Central memory CD8-positive, alpha-beta T cell (primary cell): ENCODE measurements around the gene RAD54L2.
"Not testable (repeated sequence)": the region's sequence is repeated elsewhere in the genome, so short reads cannot be mapped to it uniquely, and the experiment has no call there.

Experiments
- ATAC-seq: fragments of 150-1000 bp; cut with Tn5 transposase; replicated peaks from 2 replicates; pipeline ENCODE4 v1.10.0; 2022; ENCODE audit warnings: mild to moderate bottlenecking, moderate FRiP score, moderate number of reproducible peaks; ENCODE audit not compliant: poor library complexity, severe bottlenecking; ENCODE audit errors: extremely low read depth
- DNase-seq, 2 donors: peaks; one replicate each; pipeline ENCODE4 v3.0.0; 2021; ENCODE audit warnings: low spot score in 2 of 2
- H3K27ac Mint-ChIP-seq: one replicate; pipeline ENCODE4 v1.8.0; 2022; ENCODE audit warnings: low read depth, mild to moderate bottlenecking, moderate library complexity, mixed read lengths
- H3K27me3 Mint-ChIP-seq: one replicate; pipeline ENCODE4 v1.8.0; 2022; ENCODE audit warnings: mixed read lengths
- H3K36me3 Mint-ChIP-seq: one replicate; pipeline ENCODE4 v1.8.0; 2022; ENCODE audit warnings: mild to moderate bottlenecking, moderate library complexity, mixed read lengths; ENCODE audit not compliant: insufficient read depth
- H3K4me1 Mint-ChIP-seq: one replicate; pipeline ENCODE4 v1.8.0; 2022; ENCODE audit warnings: mixed read lengths
- H3K4me3 Mint-ChIP-seq: one replicate; pipeline ENCODE4 v1.8.0; 2022; ENCODE audit warnings: mild to moderate bottlenecking, moderate library complexity, mixed read lengths
- H3K9me3 Mint-ChIP-seq: one replicate; pipeline ENCODE4 v1.8.0; 2022; ENCODE audit warnings: mixed read lengths

RAD54L2 gene

GRCh38 chr3:51520906-51521730 is 17.4 kb upstream of the RAD54L2 start:
- not testable (repeated sequence) for H3K27me3 Mint-ChIP-seq, H3K9me3 Mint-ChIP-seq, H3K4me1 Mint-ChIP-seq, DNase-seq, H3K27ac Mint-ChIP-seq, H3K36me3 Mint-ChIP-seq, ATAC-seq, H3K4me3 Mint-ChIP-seq

GRCh38 chr3:51522273-51522962 is 16.1 kb upstream of the RAD54L2 start:
- no peaks in the 10 kb centered on the region for H3K4me1 Mint-ChIP-seq
- no peak for ATAC-seq
- H3K27ac Mint-ChIP-seq: no peak overlapping the region
- no peak for DNase-seq
- no peaks in the 10 kb centered on the region for H3K9me3 Mint-ChIP-seq
- H3K27me3 Mint-ChIP-seq: no peaks in the 10 kb centered on the region
- no peak overlapping the region for H3K4me3 Mint-ChIP-seq
- H3K36me3 Mint-ChIP-seq: no peaks in the 10 kb centered on the region

GRCh38 chr3:51524874-51525273 is 13.6 kb upstream of the RAD54L2 start:
- H3K36me3 Mint-ChIP-seq, DNase-seq, H3K9me3 Mint-ChIP-seq, H3K4me1 Mint-ChIP-seq, H3K4me3 Mint-ChIP-seq, H3K27ac Mint-ChIP-seq, H3K27me3 Mint-ChIP-seq, ATAC-seq: not testable (repeated sequence)

GRCh38 chr3:51530485-51530884 is 8.0 kb upstream of the RAD54L2 start:
- H3K27ac Mint-ChIP-seq: no peak overlapping the region
- H3K4me1 Mint-ChIP-seq: no peaks in the 10 kb centered on the region
- no peak for ATAC-seq
- H3K9me3 Mint-ChIP-seq: no peaks in the 10 kb centered on the region
- H3K4me3 Mint-ChIP-seq: no peak overlapping the region
- H3K36me3 Mint-ChIP-seq: peaks cover 5% of the 10 kb centered on the region
- H3K27me3 Mint-ChIP-seq: peaks cover 23% of the 10 kb centered on the region
- DNase-seq: no peak

GRCh38 chr3:51535146-51536019 is 3.1 kb upstream of the RAD54L2 start:
- Mint-ChIP-seq H3K4me3 (no peak overlapping the region), H3K4me1 (peaks cover 24% of the 10 kb centered on the region), H3K27me3 (peaks cover 17% of the 10 kb centered on the region), H3K36me3 (peaks cover 12% of the 10 kb centered on the region), H3K9me3 (no peaks in the 10 kb centered on the region), H3K27ac (no peak overlapping the region)
- DNase-seq (no peak), ATAC-seq (no peak)

GRCh38 chr3:51537631-51538030 is 888 bp upstream of the RAD54L2 start:
- Mint-ChIP-seq H3K4me1 (peaks cover 30% of the 10 kb centered on the region), H3K27ac (peak overlapping the region; percentile 32), H3K4me3 (peak overlapping the region; percentile 75), H3K36me3 (peaks cover 12% of the 10 kb centered on the region)
- not testable (repeated sequence) for ATAC-seq, H3K27me3 Mint-ChIP-seq, H3K9me3 Mint-ChIP-seq, DNase-seq

GRCh38 chr3:51538115-51538458 is 432 bp upstream of the RAD54L2 start:
- H3K36me3 Mint-ChIP-seq: peaks cover 13% of the 10 kb centered on the region
- peak overlapping the region; percentile 75 for H3K4me3 Mint-ChIP-seq
- no peaks in the 10 kb centered on the region for H3K9me3 Mint-ChIP-seq
- ATAC-seq (peak; percentile 29), DNase-seq (no peak)
- H3K27ac Mint-ChIP-seq: peak overlapping the region; percentile 72
- peaks cover 30% of the 10 kb centered on the region for H3K4me1 Mint-ChIP-seq
- no peaks in the 10 kb centered on the region for H3K27me3 Mint-ChIP-seq

GRCh38 chr3:51539291-51539941 is 897 bp downstream of the RAD54L2 start:
- DNase-seq: no peak
- peak overlapping the region; percentile 75 for H3K4me3 Mint-ChIP-seq
- peaks cover 14% of the 10 kb centered on the region for H3K36me3 Mint-ChIP-seq
- H3K27ac Mint-ChIP-seq: peak overlapping the region; percentile 62
- no peaks in the 10 kb centered on the region for H3K9me3 Mint-ChIP-seq
- H3K4me1 Mint-ChIP-seq: peaks cover 40% of the 10 kb centered on the region
- no peaks in the 10 kb centered on the region for H3K27me3 Mint-ChIP-seq
- ATAC-seq: peak; percentile 50

- not testable (repeated sequence) for H3K9me3 Mint-ChIP-seq, H3K4me3 Mint-ChIP-seq, H3K27ac Mint-ChIP-seq, ATAC-seq, H3K27me3 Mint-ChIP-seq, DNase-seq
- Mint-ChIP-seq H3K4me1 (peaks cover 40% of the 10 kb centered on the region), H3K36me3 (peaks cover 20% of the 10 kb centered on the region)
Observed at GRCh38 chr3:51542596-51542995, 4.1 kb downstream of the RAD54L2 start.

GRCh38 chr3:51544011-51544775 is 5.7 kb downstream of the RAD54L2 start:
- no peak overlapping the region for H3K4me3 Mint-ChIP-seq
- no peaks in the 10 kb centered on the region for H3K9me3 Mint-ChIP-seq
- no peaks in the 10 kb centered on the region for H3K27me3 Mint-ChIP-seq
- H3K4me1 Mint-ChIP-seq: peaks cover 32% of the 10 kb centered on the region
- DNase-seq (no peak), ATAC-seq (no peak)
- peaks cover 19% of the 10 kb centered on the region for H3K36me3 Mint-ChIP-seq
- peak overlapping the region; percentile 13 for H3K27ac Mint-ChIP-seq

- no peaks in the 10 kb centered on the region for H3K9me3 Mint-ChIP-seq
- peaks cover 22% of the 10 kb centered on the region for H3K4me1 Mint-ChIP-seq
- no peak overlapping the region for H3K27ac Mint-ChIP-seq
- H3K27me3 Mint-ChIP-seq: no peaks in the 10 kb centered on the region
- peaks cover 30% of the 10 kb centered on the region for H3K36me3 Mint-ChIP-seq
- no peak overlapping the region for H3K4me3 Mint-ChIP-seq
- ATAC-seq (no peak), DNase-seq (no peak)
Observed at GRCh38 chr3:51547274-51547673, 8.8 kb downstream of the RAD54L2 start.
